ENCODE results near the gene NINJ2. TPM values are rescaled to one million over a fixed set of nuclear protein-coding genes. Genes with fewer than 3 reads are reported as not detected.
"Not testable (repeated sequence)": the region's sequence is repeated elsewhere in the genome, so short reads cannot be mapped to it uniquely, and the experiment has no call there.

NINJ2 gene
- total RNA-seq, 4 donors from 2014 or later = 1.4 to 8.0 (median 5.6) TPM

DNA sequence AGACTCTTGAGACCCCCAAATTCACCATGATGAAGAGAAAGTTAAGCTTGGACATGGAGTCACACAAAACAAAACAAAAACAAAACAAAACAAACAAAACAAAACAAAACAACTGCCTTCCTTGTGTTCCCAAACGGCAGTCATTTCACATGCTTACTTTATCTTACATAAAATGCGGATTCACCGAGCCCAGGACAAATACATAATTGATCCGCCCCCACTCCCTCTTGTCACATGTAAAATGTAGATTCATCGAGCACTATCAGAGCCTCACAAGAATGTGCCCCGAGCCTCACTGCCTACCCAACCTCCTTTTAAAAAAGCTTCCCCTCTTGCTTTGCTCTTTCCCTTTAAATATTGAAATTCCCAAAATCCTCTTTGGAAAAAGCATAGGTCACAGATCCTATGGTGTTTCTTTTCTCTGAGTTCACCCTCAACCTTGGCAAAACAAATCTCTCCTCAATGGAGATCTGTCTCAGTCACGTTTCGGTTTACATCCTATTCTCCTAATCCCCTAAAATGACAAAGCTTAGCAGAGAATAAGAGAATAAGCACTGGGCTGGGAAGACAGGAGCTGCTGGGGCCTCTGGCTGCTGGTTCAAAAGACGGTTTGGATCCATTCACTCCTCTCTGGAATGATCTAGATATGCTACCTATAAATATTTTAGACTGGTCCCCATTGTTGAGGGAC lies 83.7 kb downstream of the NINJ2 start:
- H3K9me3 ChIP-seq = no peaks in the 10 kb centered on the region
- in situ Hi-C loops (cut with MboI; ENCODE audit: low pct_ligation_motif_present in 1 of 4, low pct_unique_long_range_greater_than_20kb in 1 of 4, low sequenced_read_pairs in 3 of 4) = loop anchor here in 3 of 4 donors (5.0 to 25.0 kb wide), 4 partner anchors 158 to 375 kb away; no protein-coding TSS in a partner anchor
- H3K27me3 ChIP-seq = no peaks in the 10 kb centered on the region
- H3K27ac ChIP-seq = no peak overlapping the region
- TF ChIP-seq POLR2A (IDR thresholded peaks at IDR 0.05) (no peak), EP300 (IDR thresholded peaks at IDR 0.05; ENCODE audit: low read depth) (no peak), POLR2AphosphoS5 (IDR thresholded peaks at IDR 0.05) (no peak)
- no peak for DNase-seq
- WGBS, 2 donors (ENCODE audit: low coverage in 1 of 2) = 81 to 83% methylated on average over 6 to 9 of the region's 9 CpGs
- peaks cover 9 to 22% (median 12%) of the 10 kb centered on the region in 4 donors for H3K4me1 ChIP-seq
- no peaks in the 10 kb centered on the region for H3K36me3 ChIP-seq
- intact Hi-C loops (cut with DNase I; ENCODE audit: low total_unique reads) = loop anchor here (5.0 kb wide), 1 partner anchor 173 kb away; the partner anchor contains the start of gene WNK1
- no peak overlapping the region for H3K4me3 ChIP-seq

DNA sequence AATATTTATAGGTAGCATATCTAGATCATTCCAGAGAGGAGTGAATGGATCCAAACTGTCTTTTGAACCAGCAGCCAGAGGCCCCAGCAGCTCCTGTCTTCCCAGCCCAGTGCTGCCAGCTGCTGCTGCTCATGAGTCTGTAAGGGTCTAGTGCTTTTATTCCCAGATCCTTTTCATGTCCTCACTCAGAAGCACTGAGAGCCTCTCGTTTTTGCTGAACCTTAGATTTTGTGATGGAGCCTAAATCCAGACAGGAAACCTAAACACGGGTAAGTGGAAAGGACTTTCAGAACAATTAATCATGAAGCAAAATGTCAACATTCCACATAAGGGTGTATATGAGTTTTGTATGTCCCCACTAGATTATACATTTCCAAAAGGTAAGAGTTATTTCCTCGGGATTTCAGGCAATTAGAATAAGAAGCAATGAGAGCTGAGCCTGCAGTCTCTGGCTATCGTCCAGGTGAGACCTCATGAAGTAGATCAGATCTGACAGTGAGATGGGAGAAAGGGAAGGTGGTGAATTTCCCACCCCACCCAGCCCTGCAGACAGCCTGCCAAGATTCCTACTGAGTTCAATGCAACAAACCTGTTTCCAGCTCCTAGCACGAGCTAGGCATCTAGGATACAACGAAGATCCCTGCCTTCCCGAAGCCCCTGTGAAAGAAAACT lies 84.4 kb downstream of the NINJ2 start:
- intact Hi-C loops (cut with DNase I; ENCODE audit: low total_unique reads) (loop anchor here (5.0 kb wide), 1 partner anchor 173 kb away; the partner anchor contains the start of gene WNK1), in situ Hi-C loops (cut with MboI; ENCODE audit: low pct_ligation_motif_present in 1 of 4, low pct_unique_long_range_greater_than_20kb in 1 of 4, low sequenced_read_pairs in 3 of 4) (loop anchor here in 3 of 4 donors (5.0 to 25.0 kb wide), 4 partner anchors 158 to 376 kb away; no protein-coding TSS in a partner anchor)
- Histone ChIP-seq H3K27me3 (no peaks in the 10 kb centered on the region), H3K9me3 (no peaks in the 10 kb centered on the region), H3K36me3 (no peaks in the 10 kb centered on the region), H3K4me1 (peaks cover 9 to 22% (median 12%) of the 10 kb centered on the region in 4 donors), H3K27ac (no peak overlapping the region), H3K4me3 (no peak overlapping the region)
- 49 to 66% methylated on average over 4 to 7 of the region's 7 CpGs for WGBS, 2 donors (ENCODE audit: low coverage in 1 of 2)
- no peak for DNase-seq
- TF ChIP-seq EP300 (IDR thresholded peaks at IDR 0.05; ENCODE audit: low read depth) (no peak), POLR2AphosphoS5 (IDR thresholded peaks at IDR 0.05) (no peak), POLR2A (IDR thresholded peaks at IDR 0.05) (no peak)
- TF ChIP-seq, protein P1, sequence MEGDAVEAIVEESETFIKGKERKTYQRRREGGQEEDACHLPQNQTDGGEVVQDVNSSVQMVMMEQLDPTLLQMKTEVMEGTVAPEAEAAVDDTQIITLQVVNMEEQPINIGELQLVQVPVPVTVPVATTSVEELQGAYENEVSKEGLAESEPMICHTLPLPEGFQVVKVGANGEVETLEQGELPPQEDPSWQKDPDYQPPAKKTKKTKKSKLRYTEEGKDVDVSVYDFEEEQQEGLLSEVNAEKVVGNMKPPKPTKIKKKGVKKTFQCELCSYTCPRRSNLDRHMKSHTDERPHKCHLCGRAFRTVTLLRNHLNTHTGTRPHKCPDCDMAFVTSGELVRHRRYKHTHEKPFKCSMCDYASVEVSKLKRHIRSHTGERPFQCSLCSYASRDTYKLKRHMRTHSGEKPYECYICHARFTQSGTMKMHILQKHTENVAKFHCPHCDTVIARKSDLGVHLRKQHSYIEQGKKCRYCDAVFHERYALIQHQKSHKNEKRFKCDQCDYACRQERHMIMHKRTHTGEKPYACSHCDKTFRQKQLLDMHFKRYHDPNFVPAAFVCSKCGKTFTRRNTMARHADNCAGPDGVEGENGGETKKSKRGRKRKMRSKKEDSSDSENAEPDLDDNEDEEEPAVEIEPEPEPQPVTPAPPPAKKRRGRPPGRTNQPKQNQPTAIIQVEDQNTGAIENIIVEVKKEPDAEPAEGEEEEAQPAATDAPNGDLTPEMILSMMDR (IDR thresholded peaks at IDR 0.05) = no peak

DNA sequence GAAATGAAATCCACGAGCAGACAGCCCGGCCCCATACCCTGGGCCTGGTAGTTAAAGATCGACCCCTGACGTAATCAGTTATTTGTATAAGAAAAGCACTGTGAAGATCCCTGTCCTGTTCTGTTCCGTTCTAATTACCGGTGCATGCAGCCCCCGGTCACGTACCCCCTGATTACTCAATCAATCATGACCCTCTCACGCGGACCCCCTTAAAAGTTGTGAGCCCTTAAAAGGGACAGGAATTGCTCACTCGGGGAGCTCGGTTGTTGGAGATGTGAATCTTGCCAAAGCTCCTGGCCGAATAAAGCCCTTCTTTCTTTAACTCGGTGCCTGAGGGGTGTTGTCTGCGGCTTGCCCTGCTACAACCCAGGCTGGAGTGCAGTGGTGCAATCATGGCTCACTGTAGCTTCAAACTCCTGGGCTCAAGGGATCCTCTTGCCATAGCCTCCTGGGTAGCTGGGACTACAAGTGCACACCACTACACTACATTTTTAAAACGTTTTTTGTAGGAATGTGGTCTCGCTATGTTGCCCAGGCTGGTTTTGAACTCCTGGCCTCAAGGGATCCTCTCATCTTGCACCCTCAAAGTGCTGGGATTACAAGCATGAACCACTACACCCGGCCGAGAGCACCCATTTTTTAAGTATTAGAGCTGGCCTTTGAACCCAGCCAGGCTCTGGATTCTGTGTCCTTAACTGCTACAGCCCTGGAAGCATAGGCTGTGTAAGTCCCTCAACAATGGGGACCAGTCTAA lies 85.1 kb downstream of the NINJ2 start:
- not testable (repeated sequence) for DNase-seq, H3K27me3 ChIP-seq, H3K9me3 ChIP-seq, H3K36me3 ChIP-seq, H3K27ac ChIP-seq, H3K4me3 ChIP-seq
- in situ Hi-C loops (cut with MboI; ENCODE audit: low pct_ligation_motif_present in 1 of 4, low pct_unique_long_range_greater_than_20kb in 1 of 4, low sequenced_read_pairs in 3 of 4) = loop anchor here in 3 of 4 donors (5.0 to 25.0 kb wide), 4 partner anchors 159 to 377 kb away; no protein-coding TSS in a partner anchor
- H3K4me1 ChIP-seq = peaks cover 9 to 22% (median 12%) of the 10 kb centered on the region in 4 donors
- WGBS, 2 donors (ENCODE audit: low coverage in 1 of 2) = 87 to 100% methylated on average over 1 to 19 of the region's 19 CpGs
- intact Hi-C loops (cut with DNase I; ENCODE audit: low total_unique reads) = loop anchor here (5.0 kb wide), 1 partner anchor 174 kb away; the partner anchor contains the start of gene WNK1

DNA sequence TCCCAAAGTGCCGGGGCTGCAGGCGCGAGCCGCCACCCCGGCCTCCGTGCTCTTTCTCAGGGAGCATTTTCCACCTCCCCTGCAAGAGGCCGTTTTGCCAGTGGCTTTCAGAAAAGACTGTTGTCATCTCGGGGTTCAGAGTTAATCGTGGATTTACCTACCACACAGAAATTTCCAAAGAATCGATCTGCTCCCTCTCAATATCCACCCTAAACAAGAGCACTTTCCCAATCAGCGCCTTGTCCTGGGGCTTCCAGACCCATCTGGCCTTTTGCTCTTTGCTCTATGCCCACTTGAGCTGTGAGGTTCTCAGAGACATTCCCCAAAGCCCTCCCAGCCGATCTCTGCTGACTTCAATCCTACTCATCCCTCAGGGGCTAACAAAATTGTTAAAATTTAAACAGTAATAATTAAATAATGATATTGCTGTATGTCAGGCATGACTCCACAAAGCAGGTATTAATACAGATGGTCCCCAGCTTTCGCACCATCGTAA lies 86.6 kb downstream of the NINJ2 start:
- Histone ChIP-seq H3K27me3 (no peaks in the 10 kb centered on the region), H3K9me3 (no peaks in the 10 kb centered on the region), H3K4me3 (peak overlapping the region in 1 of 4 donors; percentile 33), H3K4me1 (peaks cover 12 to 27% (median 16%) of the 10 kb centered on the region in 4 donors), H3K27ac (peak overlapping the region; percentile 56 to 69 (median 61)), H3K36me3 (no peaks in the 10 kb centered on the region)
- no peak for DNase-seq
- intact Hi-C loops (cut with DNase I; ENCODE audit: low total_unique reads) (loop anchor here (5.0 kb wide), 1 partner anchor 176 kb away; the partner anchor contains the start of gene WNK1), in situ Hi-C loops (cut with MboI; ENCODE audit: low pct_ligation_motif_present in 1 of 4, low pct_unique_long_range_greater_than_20kb in 1 of 4, low sequenced_read_pairs in 3 of 4) (loop anchor here in 3 of 4 donors (5.0 to 25.0 kb wide), 4 partner anchors 161 to 378 kb away; no protein-coding TSS in a partner anchor)
- 94 to 98% methylated on average over 9 to 14 of the region's 14 CpGs for WGBS, 2 donors (ENCODE audit: low coverage in 1 of 2)
- TF ChIP-seq, protein P1 (IDR thresholded peaks at IDR 0.05) = no peak
- no peak for TF ChIP-seq POLR2AphosphoS5 (IDR thresholded peaks at IDR 0.05)
- no peak for TF ChIP-seq EP300 (IDR thresholded peaks at IDR 0.05; ENCODE audit: low read depth)
- TF ChIP-seq POLR2A (IDR thresholded peaks at IDR 0.05) = no peak
